HEK293 (cell line): ENCODE data around the gene TMEM179B.

Experiments used
- CTCF ChIA-PET: fragments of 350-600 bp; formaldehyde crosslinking; extraction: SDS; loops from one replicate; lab custom pipeline; 2021; ENCODE audit warnings: antibody characterized with exemption; lab: Yijun Ruan, JAX
- POLR2A ChIA-PET: fragments of 300-600 bp; formaldehyde crosslinking; extraction: SDS; loops from one replicate; lab custom pipeline; 2020; ENCODE audit warnings: antibody characterized with exemption, inconsistent platforms; lab: Yijun Ruan, JAX
- H3K27ac ChIP-seq: fragments of 200-500 bp; sonication (Bioruptor generic); 2 replicates; pipeline ENCODE4 v1.5.1; 2014; ENCODE audit warnings: low read depth, low read length, control low read depth, inconsistent platforms; ENCODE audit errors: extremely low read depth
- H3K36me3 ChIP-seq, 2 experiments: fragments of 200-500 bp in 1 of 2; sonication (Bioruptor generic) in 1 of 2; 1 replicate in 1 of 2; 2 replicates in 1 of 2; pipeline ENCODE4 v1.5.1; 2014 to 2017; ENCODE audit warnings: inconsistent platforms in 2 of 2, low read length in 2 of 2; ENCODE audit not compliant: control insufficient read depth in 2 of 2, insufficient read depth in 1 of 2
- H3K4me1 ChIP-seq: fragments of 200-500 bp; sonication (Bioruptor generic); 2 replicates; pipeline ENCODE4 v1.5.1; 2014; ENCODE audit warnings: mild to moderate bottlenecking, low read length, inconsistent platforms; ENCODE audit not compliant: control insufficient read depth, insufficient read depth
- H3K4me3 ChIP-seq: 2 replicates; pipeline ENCODE4 v1.5.1; 2011; ENCODE audit warnings: low read depth, mild to moderate bottlenecking, control low read depth, low read length, moderate library complexity
- H3K9me3 ChIP-seq: fragments of 200-500 bp; sonication (Bioruptor generic); 2 replicates; pipeline ENCODE4 v1.5.1; 2014; ENCODE audit warnings: low read depth, low read length, inconsistent platforms; ENCODE audit not compliant: control insufficient read depth, insufficient read depth
- GFI1B ChIP-seq: fragments of 450-650 bp; formaldehyde crosslinking; IDR thresholded peaks from 2 replicates; pipeline ENCODE4 v1.5.1; 2016; ENCODE audit warnings: missing biosample characterization, missing genetic modification characterization
- GLI4 ChIP-seq: fragments of 450-650 bp; formaldehyde crosslinking; IDR thresholded peaks from 2 replicates; pipeline ENCODE4 v1.5.1; 2016; ENCODE audit warnings: missing biosample characterization, missing genetic modification characterization
- GLIS1 ChIP-seq: fragments of 450-650 bp; formaldehyde crosslinking; IDR thresholded peaks from 2 replicates; pipeline ENCODE4 v1.5.1; 2016; ENCODE audit warnings: missing biosample characterization, missing genetic modification characterization
- HOXD13 ChIP-seq: sonication (generic); formaldehyde crosslinking; IDR thresholded peaks from 2 replicates; pipeline ENCODE4 v1.8.0; 2022; ENCODE audit warnings: missing genetic modification reagents, borderline replicate concordance
- KLF16 ChIP-seq: fragments of 450-650 bp; formaldehyde crosslinking; IDR thresholded peaks from 2 replicates; pipeline ENCODE4 v1.5.1; 2017; ENCODE audit warnings: missing biosample characterization, missing genetic modification characterization
- MEIS1 ChIP-seq: sonication (generic); formaldehyde crosslinking; IDR thresholded peaks from 2 replicates; pipeline ENCODE4 v1.8.1; 2022; ENCODE audit warnings: missing genetic modification reagents, mild to moderate bottlenecking, borderline replicate concordance
- MYNN ChIP-seq: fragments of 450-650 bp; formaldehyde crosslinking; IDR thresholded peaks from 2 replicates; pipeline ENCODE4 v1.5.1; 2016; ENCODE audit warnings: missing biosample characterization, missing genetic modification characterization, borderline replicate concordance
- PRDM10 ChIP-seq: fragments of 450-650 bp; formaldehyde crosslinking; IDR thresholded peaks from 2 replicates; pipeline ENCODE4 v1.5.1; 2016; ENCODE audit warnings: missing biosample characterization, missing genetic modification characterization
- SCRT2 ChIP-seq: fragments of 450-650 bp; formaldehyde crosslinking; IDR thresholded peaks from 2 replicates; pipeline ENCODE4 v1.5.1; 2016; ENCODE audit warnings: missing biosample characterization, missing genetic modification characterization
- ZBTB1 ChIP-seq: fragments of 450-650 bp; formaldehyde crosslinking; IDR thresholded peaks from 2 replicates; pipeline ENCODE4 v1.5.1; 2016; ENCODE audit warnings: missing biosample characterization, missing genetic modification characterization
- ZBTB17 ChIP-seq: fragments of 450-650 bp; formaldehyde crosslinking; IDR thresholded peaks from 2 replicates; pipeline ENCODE4 v1.5.1; 2016; ENCODE audit warnings: missing biosample characterization, missing genetic modification characterization
- ZNF2 ChIP-seq: fragments of 450-650 bp; formaldehyde crosslinking; IDR thresholded peaks from 2 replicates; pipeline ENCODE4 v1.5.1; 2016; ENCODE audit warnings: missing biosample characterization, missing genetic modification characterization
- ZNF37A ChIP-seq: fragments of 450-650 bp; IDR thresholded peaks from 2 replicates; pipeline ENCODE4 v1.5.1; 2018; ENCODE audit warnings: missing biosample characterization, missing genetic modification characterization
- ZNF449 ChIP-seq: fragments of 450-650 bp; formaldehyde crosslinking; IDR thresholded peaks from 2 replicates; pipeline ENCODE4 v1.5.1; 2017; ENCODE audit warnings: missing biosample characterization, mild to moderate bottlenecking, missing genetic modification characterization, moderate library complexity
- ZNF658 ChIP-seq: fragments of 450-650 bp; formaldehyde crosslinking; IDR thresholded peaks from 2 replicates; pipeline ENCODE4; 2016; ENCODE audit warnings: missing biosample characterization, missing genetic modification characterization
- ZNF792 ChIP-seq: fragments of 450-650 bp; formaldehyde crosslinking; IDR thresholded peaks from 2 replicates; pipeline ENCODE4 v1.5.1; 2016; ENCODE audit warnings: missing biosample characterization, missing genetic modification characterization
- TF ChIP-seq, protein P1 (sequence below): fragments of 450-650 bp; formaldehyde crosslinking; IDR thresholded peaks from 2 replicates; pipeline ENCODE4 v1.5.1; 2017; ENCODE audit warnings: missing biosample characterization, missing genetic modification characterization
- TF ChIP-seq, protein P2 (sequence below): fragments of 450-650 bp; IDR thresholded peaks from 2 replicates; pipeline ENCODE4 v1.5.1; 2018; ENCODE audit warnings: missing biosample characterization, mild to moderate bottlenecking, missing genetic modification characterization

Gene TMEM179B

GRCh38 chr11:62792202-62792575 lies 5.0 kb downstream of the TMEM179B start:
- POLR2A ChIA-PET = interaction anchor here (0.5 to 1.5 kb wide), 6 partner anchors 12 to 191 kb away, joined by 3 to 9 read pairs (median 4); partner anchors contain the start of genes MTA2, NXF1 and ZBTB3
- TF ChIP-seq, protein P1, sequence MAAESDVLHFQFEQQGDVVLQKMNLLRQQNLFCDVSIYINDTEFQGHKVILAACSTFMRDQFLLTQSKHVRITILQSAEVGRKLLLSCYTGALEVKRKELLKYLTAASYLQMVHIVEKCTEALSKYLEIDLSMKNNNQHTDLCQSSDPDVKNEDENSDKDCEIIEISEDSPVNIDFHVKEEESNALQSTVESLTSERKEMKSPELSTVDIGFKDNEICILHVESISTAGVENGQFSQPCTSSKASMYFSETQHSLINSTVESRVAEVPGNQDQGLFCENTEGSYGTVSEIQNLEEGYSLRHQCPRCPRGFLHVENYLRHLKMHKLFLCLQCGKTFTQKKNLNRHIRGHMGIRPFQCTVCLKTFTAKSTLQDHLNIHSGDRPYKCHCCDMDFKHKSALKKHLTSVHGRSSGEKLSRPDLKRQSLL = no peak
- TF ChIP-seq GFI1B (tag by site-specific recombination) = no peak
- TF ChIP-seq SCRT2 (tag by site-specific recombination) = no peak
- no peak for TF ChIP-seq KLF16
- TF ChIP-seq ZNF792 (tag by site-specific recombination) = no peak
- TF ChIP-seq ZNF449 (tag by site-specific recombination) = no peak
- peak; percentile 84 for TF ChIP-seq ZBTB17 (tag by site-specific recombination)
- TF ChIP-seq GLIS1 = peak; percentile 3; the same call in 1 of the 2 replicates
- no peak for TF ChIP-seq MEIS1 (CRISPR knock-in tag)
- TF ChIP-seq ZBTB1 = no peak
- TF ChIP-seq, protein P2, sequence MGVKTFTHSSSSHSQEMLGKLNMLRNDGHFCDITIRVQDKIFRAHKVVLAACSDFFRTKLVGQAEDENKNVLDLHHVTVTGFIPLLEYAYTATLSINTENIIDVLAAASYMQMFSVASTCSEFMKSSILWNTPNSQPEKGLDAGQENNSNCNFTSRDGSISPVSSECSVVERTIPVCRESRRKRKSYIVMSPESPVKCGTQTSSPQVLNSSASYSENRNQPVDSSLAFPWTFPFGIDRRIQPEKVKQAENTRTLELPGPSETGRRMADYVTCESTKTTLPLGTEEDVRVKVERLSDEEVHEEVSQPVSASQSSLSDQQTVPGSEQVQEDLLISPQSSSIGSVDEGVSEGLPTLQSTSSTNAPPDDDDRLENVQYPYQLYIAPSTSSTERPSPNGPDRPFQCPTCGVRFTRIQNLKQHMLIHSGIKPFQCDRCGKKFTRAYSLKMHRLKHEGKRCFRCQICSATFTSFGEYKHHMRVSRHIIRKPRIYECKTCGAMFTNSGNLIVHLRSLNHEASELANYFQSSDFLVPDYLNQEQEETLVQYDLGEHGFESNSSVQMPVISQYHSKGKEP = no peak
- TF ChIP-seq HOXD13 = no peak
- peak; percentile 45; the same call in 1 of the 2 replicates for TF ChIP-seq PRDM10 (tag by site-specific recombination)
- TF ChIP-seq ZNF37A = no peak
- TF ChIP-seq, all 188 proteins: peak for 3
- CTCF ChIA-PET = interaction anchor here (0.6 to 0.7 kb wide), 2 partner anchors 76 to 1170 kb away, joined by 3 to 5 read pairs; no protein-coding TSS in a partner anchor
- H3K4me1 ChIP-seq = no peaks in the 10 kb centered on the region
- H3K4me3 ChIP-seq = no peak overlapping the region
- H3K36me3 ChIP-seq = peaks cover 8 to 75% of the 10 kb centered on the region in 2 experiments; a peak in 2 of 3 replicates
- no peaks in the 10 kb centered on the region for H3K9me3 ChIP-seq
- peak overlapping the region; percentile 91 for H3K27ac ChIP-seq

- Histone ChIP-seq H3K4me1 (no peaks in the 10 kb centered on the region), H3K27ac (no peak overlapping the region), H3K4me3 (no peak overlapping the region), H3K36me3 (peaks cover 19 to 84% of the 10 kb centered on the region in 2 experiments; a peak in 2 of 3 replicates), H3K9me3 (no peaks in the 10 kb centered on the region)
- ChIA-PET POLR2A (interaction anchor here (0.8 to 2.3 kb wide), 5 partner anchors 37 to 67 kb away, joined by 3 to 16 read pairs (median 4); partner anchors contain the start of genes STX5 and ZBTB3), CTCF (interaction anchor here (0.8 to 2.3 kb wide), 4 partner anchors 8 to 113 kb away, joined by 3 to 10 read pairs (median 3); no protein-coding TSS in a partner anchor)
- TF ChIP-seq GLI4 (no peak), MYNN (tag by site-specific recombination) (no peak), ZNF658 (tag by site-specific recombination) (no peak), ZNF2 (tag by site-specific recombination) (no peak)
Observed at GRCh38 chr11:62794201-62794775, 7.1 kb downstream of the TMEM179B start.
